Gastroesophageal sphincter (tissue), 4 donors: ENCODE data around the gene GNPTG. TPM values are rescaled to one million over a fixed set of nuclear protein-coding genes. Genes with fewer than 3 reads are reported as not detected.

ENCODE experiments used
- ATAC-seq: fragments of 150-250 bp; one replicate; pipeline ENCODE4 v1.9.1; 2016; ENCODE audit warnings: mild to moderate bottlenecking, moderate library complexity
- H3K27ac ChIP-seq, 4 donors: fragments of 200-600 bp; sonication (generic) in 3 of 4; 1 replicate in 3 of 4; 2 replicates in 1 of 4; pipeline ENCODE4 v1.5.1; 2016 to 2019
- H3K27me3 ChIP-seq: fragments of 200-600 bp; sonication (generic); one replicate; pipeline ENCODE4 v1.5.1; 2019
- H3K36me3 ChIP-seq, 2 donors: fragments of 200-600 bp; sonication (generic); one replicate each; pipeline ENCODE4 v1.5.1; 2019; ENCODE audit warnings: control low read depth in 1 of 2
- H3K4me1 ChIP-seq, 3 donors: fragments of 200-600 bp; sonication (generic); 1 replicate in 2 of 3; 2 replicates in 1 of 3; pipeline ENCODE4 v1.5.1; 2016 to 2019; ENCODE audit warnings: control low read depth in 2 of 3
- H3K4me3 ChIP-seq, 2 donors: fragments of 200-600 bp; sonication (generic); one replicate each; pipeline ENCODE4 v1.5.1; 2019; ENCODE audit warnings: mild to moderate bottlenecking in 1 of 2, moderate library complexity in 1 of 2
- H3K9me3 ChIP-seq, 3 donors: fragments of 200-600 bp; sonication (generic); one replicate each; pipeline ENCODE4 v1.5.1; 2017 to 2019; ENCODE audit warnings: control low read depth in 2 of 3
- EP300 ChIP-seq: sonication (generic); formaldehyde crosslinking; IDR thresholded peaks from one replicate; pipeline ENCODE4 v1.6.1; 2017; ENCODE audit warnings: antibody characterized with exemption, mild to moderate bottlenecking
- POLR2A ChIP-seq, 2 donors: fragments of 450-650 bp; IDR thresholded peaks; one replicate each; pipeline ENCODE4 v1.6.1; 2017; ENCODE audit warnings: antibody characterized with exemption in 2 of 2, mild to moderate bottlenecking in 2 of 2, moderate library complexity in 1 of 2
- POLR2AphosphoS5 ChIP-seq: sonication (generic); formaldehyde crosslinking; IDR thresholded peaks from one replicate; pipeline ENCODE4 v1.6.1; 2017; ENCODE audit warnings: antibody characterized with exemption
- WGBS, 2 donors: methylation state at CpG; one replicate each; pipeline ENCODE4 v1.1.5; 2018; ENCODE audit warnings: low coverage in 1 of 2; 5-methylcytosine and 5-hydroxymethylcytosine counted together
- total RNA-seq, 4 donors: library from RNA; depleted of rRNA; stranded (reverse); fragments of >200 nt; gene quantifications; one replicate each; pipeline ENCODE4 v1.1.0, GENCODE V29; 2016
- TF ChIP-seq, protein P1 (sequence below), 4 experiments: fragments of 200-600 bp in 2 of 4; fragments of 450-650 bp in 2 of 4; sonication (generic) in 1 of 4; IDR thresholded peaks; one replicate each; pipeline ENCODE4 v1.5.1; 2017 to 2019; ENCODE audit warnings: antibody characterized with exemption in 4 of 4, mild to moderate bottlenecking in 2 of 4, moderate library complexity in 2 of 4

GNPTG gene
- total RNA-seq, 4 donors from 2014 or later, result 45.1 to 55.3 (median 50.5) TPM

DNA sequence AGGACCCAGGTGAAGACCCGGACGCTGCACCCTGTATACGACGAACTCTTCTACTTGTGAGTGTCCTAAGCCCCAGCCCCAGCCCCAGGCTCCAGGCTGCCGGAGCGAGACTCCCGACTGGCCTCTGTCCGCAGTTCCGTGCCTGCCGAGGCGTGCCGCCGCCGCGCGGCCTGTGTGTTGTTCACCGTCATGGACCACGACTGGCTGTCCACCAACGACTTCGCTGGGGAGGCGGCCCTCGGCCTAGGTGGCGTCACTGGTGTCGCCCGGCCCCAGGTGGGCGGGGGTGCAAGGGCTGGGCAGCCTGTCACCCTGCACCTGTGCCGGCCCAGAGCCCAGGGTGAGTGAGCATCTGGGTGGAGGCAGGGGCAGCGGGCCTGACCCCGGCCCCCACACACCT lies 3.8 kb upstream of the GNPTG start:
- H3K4me1 ChIP-seq, result peaks cover 0 to 39% (median 12%) of the 10 kb centered on the region in 3 donors
- H3K27ac ChIP-seq, result no peak overlapping the region
- H3K36me3 ChIP-seq, result peaks cover 0 to 34% of the 10 kb centered on the region in 2 donors
- no peak for TF ChIP-seq EP300
- TF ChIP-seq, protein P1, sequence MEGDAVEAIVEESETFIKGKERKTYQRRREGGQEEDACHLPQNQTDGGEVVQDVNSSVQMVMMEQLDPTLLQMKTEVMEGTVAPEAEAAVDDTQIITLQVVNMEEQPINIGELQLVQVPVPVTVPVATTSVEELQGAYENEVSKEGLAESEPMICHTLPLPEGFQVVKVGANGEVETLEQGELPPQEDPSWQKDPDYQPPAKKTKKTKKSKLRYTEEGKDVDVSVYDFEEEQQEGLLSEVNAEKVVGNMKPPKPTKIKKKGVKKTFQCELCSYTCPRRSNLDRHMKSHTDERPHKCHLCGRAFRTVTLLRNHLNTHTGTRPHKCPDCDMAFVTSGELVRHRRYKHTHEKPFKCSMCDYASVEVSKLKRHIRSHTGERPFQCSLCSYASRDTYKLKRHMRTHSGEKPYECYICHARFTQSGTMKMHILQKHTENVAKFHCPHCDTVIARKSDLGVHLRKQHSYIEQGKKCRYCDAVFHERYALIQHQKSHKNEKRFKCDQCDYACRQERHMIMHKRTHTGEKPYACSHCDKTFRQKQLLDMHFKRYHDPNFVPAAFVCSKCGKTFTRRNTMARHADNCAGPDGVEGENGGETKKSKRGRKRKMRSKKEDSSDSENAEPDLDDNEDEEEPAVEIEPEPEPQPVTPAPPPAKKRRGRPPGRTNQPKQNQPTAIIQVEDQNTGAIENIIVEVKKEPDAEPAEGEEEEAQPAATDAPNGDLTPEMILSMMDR (IDR thresholded peaks at IDR 0.05), result no peak
- no peak for TF ChIP-seq POLR2A (IDR thresholded peaks at IDR 0.05)
- TF ChIP-seq POLR2AphosphoS5, result no peak
- no peak for ATAC-seq
- no peaks in the 10 kb centered on the region for H3K9me3 ChIP-seq
- H3K4me3 ChIP-seq, result no peak overlapping the region
- H3K27me3 ChIP-seq, result peaks cover 5% of the 10 kb centered on the region
- no CpG with 5 or more reads among the region's 29 CpGs for WGBS, 2 donors

DNA sequence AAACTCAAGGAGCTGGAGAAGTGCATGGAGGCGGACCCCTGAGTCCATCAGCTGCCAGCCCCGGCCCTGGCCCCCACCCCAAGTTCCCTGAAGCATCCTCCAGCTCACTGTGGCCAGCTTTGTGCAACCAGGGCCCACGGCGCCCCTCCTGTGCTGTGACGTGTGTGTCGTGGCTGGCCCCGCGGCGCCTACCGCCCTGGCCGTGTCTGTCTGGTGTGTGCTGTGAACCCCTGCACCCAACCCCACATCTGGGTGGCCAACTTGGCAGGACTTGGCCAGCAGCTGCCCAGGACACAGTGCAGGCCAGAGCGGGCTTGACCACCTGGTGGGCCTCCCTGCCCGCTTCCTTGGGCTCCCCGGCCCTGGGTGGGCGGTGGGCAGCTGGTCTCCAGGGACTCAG lies 3.3 kb upstream of the GNPTG start:
- ATAC-seq, result no peak
- Histone ChIP-seq H3K27me3 (peaks cover under 1% of the 10 kb centered on the region), H3K27ac (no peak overlapping the region), H3K4me1 (peaks cover 0 to 39% (median 17%) of the 10 kb centered on the region in 3 donors), H3K4me3 (no peak overlapping the region), H3K9me3 (no peaks in the 10 kb centered on the region), H3K36me3 (peaks cover 0 to 34% of the 10 kb centered on the region in 2 donors)
- no CpG with 5 or more reads among the region's 15 CpGs for WGBS, 2 donors
- TF ChIP-seq POLR2AphosphoS5, result no peak
- TF ChIP-seq, protein P1 (IDR thresholded peaks at IDR 0.05), result no peak
- TF ChIP-seq EP300, result no peak
- no peak for TF ChIP-seq POLR2A (IDR thresholded peaks at IDR 0.05)

DNA sequence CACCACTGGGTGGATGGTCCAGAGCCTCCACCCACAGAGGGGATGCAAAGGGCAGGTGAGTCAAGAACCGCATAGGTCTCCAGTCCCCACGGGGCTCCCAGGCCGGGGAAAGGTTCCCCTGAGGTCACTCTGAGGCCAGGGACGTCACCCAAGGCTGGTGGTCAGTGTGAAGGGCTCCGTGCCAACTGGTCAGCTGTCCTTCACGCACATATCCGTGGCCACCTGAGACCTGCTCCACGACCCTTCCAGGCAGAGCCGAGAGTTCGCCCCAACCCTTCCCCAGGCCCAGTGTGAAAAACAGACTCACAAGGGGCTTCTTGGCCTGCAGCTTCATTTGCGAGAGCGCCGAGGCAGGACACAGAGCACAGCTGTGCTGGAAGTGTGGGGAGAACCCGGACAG lies 2.8 kb upstream of the GNPTG start:
- H3K4me1 ChIP-seq, result peaks cover 0 to 39% (median 22%) of the 10 kb centered on the region in 3 donors
- 47% methylated on average over 2 of the region's 14 CpGs; no CpG with 5 or more reads in 1 of the 2 donors for WGBS, 2 donors
- no peak for TF ChIP-seq POLR2AphosphoS5
- TF ChIP-seq POLR2A (IDR thresholded peaks at IDR 0.05), result no peak
- no peak for TF ChIP-seq EP300
- TF ChIP-seq, protein P1 (IDR thresholded peaks at IDR 0.05), result no peak
- peaks cover 0 to 34% of the 10 kb centered on the region in 2 donors for H3K36me3 ChIP-seq
- no peak for ATAC-seq
- H3K9me3 ChIP-seq, result no peaks in the 10 kb centered on the region
- no peak overlapping the region for H3K27ac ChIP-seq
- no peak overlapping the region for H3K4me3 ChIP-seq
- no peaks in the 10 kb centered on the region for H3K27me3 ChIP-seq

DNA sequence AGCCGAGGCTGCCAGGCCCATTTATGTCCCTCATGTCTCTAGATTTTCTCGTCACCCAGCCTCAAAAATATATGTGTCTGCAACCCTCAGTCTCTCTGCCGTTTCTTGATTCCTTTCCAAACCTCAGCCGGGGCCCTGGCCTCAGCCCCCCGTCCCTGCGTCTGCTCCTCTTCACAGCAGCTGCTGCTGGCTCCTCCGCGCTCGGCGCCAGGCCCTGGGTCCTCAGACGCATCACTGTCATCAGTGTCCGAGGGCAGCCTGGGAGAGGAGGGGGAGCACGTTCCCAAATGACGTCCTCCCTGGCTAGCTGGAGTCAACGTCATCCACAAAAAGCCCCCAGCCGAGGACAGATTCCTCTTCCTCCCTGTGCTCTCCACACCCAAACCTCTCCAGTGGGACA lies 2.4 kb upstream of the GNPTG start:
- no peak for ATAC-seq
- 77 to 79% methylated on average over 4 to 5 of the region's 16 CpGs for WGBS, 2 donors
- no peak for TF ChIP-seq POLR2A (IDR thresholded peaks at IDR 0.05)
- no peak for TF ChIP-seq POLR2AphosphoS5
- TF ChIP-seq, protein P1 (IDR thresholded peaks at IDR 0.05), result no peak
- no peak for TF ChIP-seq EP300
- Histone ChIP-seq H3K36me3 (peaks cover 0 to 34% of the 10 kb centered on the region in 2 donors), H3K27me3 (no peaks in the 10 kb centered on the region), H3K27ac (no peak overlapping the region), H3K4me3 (no peak overlapping the region), H3K4me1 (peaks cover 0 to 41% (median 23%) of the 10 kb centered on the region in 3 donors), H3K9me3 (no peaks in the 10 kb centered on the region)

DNA sequence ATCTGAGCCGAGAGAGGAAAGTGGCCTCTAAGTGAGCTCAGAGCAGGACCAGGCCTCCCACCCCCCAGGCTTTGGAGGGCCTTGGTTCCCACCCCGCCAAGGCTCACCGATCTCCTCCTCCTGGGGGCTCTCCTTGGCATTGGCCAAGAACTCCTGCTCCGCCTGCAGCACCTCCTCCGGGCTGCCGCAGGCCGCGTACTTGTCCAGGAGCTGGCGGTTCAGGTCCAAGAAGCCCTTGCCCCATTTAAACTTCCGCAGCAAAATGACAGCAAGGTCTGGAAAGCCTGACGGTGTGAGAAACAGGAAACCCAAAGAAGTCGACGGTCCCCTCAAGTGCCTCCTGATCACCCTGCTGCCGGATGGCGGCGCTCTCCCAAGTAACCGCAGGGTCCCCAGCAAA lies 1.8 kb upstream of the GNPTG start:
- no peak for ATAC-seq
- no peak for TF ChIP-seq EP300
- TF ChIP-seq, protein P1 (IDR thresholded peaks at IDR 0.05), result no peak
- TF ChIP-seq POLR2A (IDR thresholded peaks at IDR 0.05), result no peak
- TF ChIP-seq POLR2AphosphoS5, result no peak
- H3K27me3 ChIP-seq, result no peaks in the 10 kb centered on the region
- H3K4me1 ChIP-seq, result peaks cover 0 to 47% (median 23%) of the 10 kb centered on the region in 3 donors
- no peaks in the 10 kb centered on the region for H3K9me3 ChIP-seq
- peaks cover 0 to 34% of the 10 kb centered on the region in 2 donors for H3K36me3 ChIP-seq
- WGBS, 2 donors, result 90 to 100% methylated on average over 1 to 2 of the region's 17 CpGs
- no peak overlapping the region for H3K4me3 ChIP-seq
- H3K27ac ChIP-seq, result no peak overlapping the region
